K562 (cell line): ENCODE measurements around the gene COPE. TPM values are rescaled to one million over a fixed set of nuclear protein-coding genes. Genes with fewer than 3 reads are reported as not detected.

Experiments used
- BRCA1 ChIP-seq, 2 experiments: fragments of 450-650 bp in 1 of 2; sonication (generic) in 1 of 2; formaldehyde crosslinking in 1 of 2; IDR thresholded peaks; 2 replicates each; pipeline versions ENCODE4 v1.5.0 to v1.6.1; 2017 to 2020; ENCODE audit warnings: mild to moderate bottlenecking in 1 of 2, missing genetic modification reagents in 1 of 2
- CREM ChIP-seq: IDR thresholded peaks from 2 replicates; pipeline ENCODE4 v1.6.1; 2014; ENCODE audit warnings: antibody characterized with exemption, low read depth
- DMBX1 ChIP-seq: fragments of 250-450 bp; sonication (Bioruptor Pico); IDR thresholded peaks from 2 replicates; pipeline ENCODE4 v1.8.0; 2022; ENCODE audit warnings: inconsistent platforms, mild to moderate bottlenecking, moderate library complexity, borderline replicate concordance
- ELF4 ChIP-seq: fragments of 450-650 bp; formaldehyde crosslinking; IDR thresholded peaks from 2 replicates; pipeline ENCODE4 v1.4.0; 2022; ENCODE audit warnings: missing genetic modification characterization
- GTF2F1 ChIP-seq: IDR thresholded peaks from 2 replicates; pipeline ENCODE4 v1.6.1; 2011; ENCODE audit warnings: low read depth, low read length, improper control_type of control experiment
- HMGN3 ChIP-seq: IDR thresholded peaks from 2 replicates; pipeline ENCODE4 v1.6.1; 2011; ENCODE audit warnings: borderline replicate concordance, low read depth, mild to moderate bottlenecking, mixed read lengths, low read length; ENCODE audit not compliant: insufficient read length; ENCODE audit errors: extremely low read depth
- KAT8 ChIP-seq: fragments of 450-650 bp; IDR thresholded peaks from 2 replicates; pipeline ENCODE4 v1.6.1; 2016; ENCODE audit warnings: low read depth, mild to moderate bottlenecking
- NBN ChIP-seq: fragments of 450-650 bp; IDR thresholded peaks from 2 replicates; pipeline ENCODE4 v1.6.1; 2016; ENCODE audit warnings: low read depth, mild to moderate bottlenecking
- NR2F6 ChIP-seq: fragments of 450-650 bp; formaldehyde crosslinking; IDR thresholded peaks from 2 replicates; pipeline ENCODE4 v1.4.0; 2020; ENCODE audit warnings: mild to moderate bottlenecking
- PPARD ChIP-seq: fragments of 250-450 bp; sonication (Bioruptor Pico); IDR thresholded peaks from 2 replicates; pipeline ENCODE4 v1.8.0; 2022; ENCODE audit warnings: inconsistent platforms, mild to moderate bottlenecking, moderate library complexity
- SP1 ChIP-seq: sonication (generic); formaldehyde crosslinking; IDR thresholded peaks from 2 replicates; pipeline ENCODE4 v1.8.1; 2022; ENCODE audit warnings: mild to moderate bottlenecking, missing genetic modification reagents
- TSC22D4 ChIP-seq: fragments of 450-650 bp; IDR thresholded peaks from 2 replicates; pipeline ENCODE4 v1.6.1; 2016; ENCODE audit warnings: missing genetic modification characterization, missing biosample characterization, control low read depth
- ZNF224 ChIP-seq: sonication (generic); formaldehyde crosslinking; IDR thresholded peaks from 2 replicates; pipeline ENCODE4 v1.8.0; 2022; ENCODE audit warnings: mild to moderate bottlenecking, missing genetic modification reagents
- ZNF644 ChIP-seq: fragments of 200-800 bp; sonication (Bioruptor generic); IDR thresholded peaks from 2 replicates; pipeline ENCODE4 v1.6.1; 2016; ENCODE audit warnings: low read depth, missing genetic modification characterization, missing compliant biosample characterization
- polyA plus RNA-seq, 8 experiments: library from polyadenylated mRNA; depleted of rRNA in 4 of 8; stranded (reverse) in 5 of 8; unstranded in 3 of 8; fragments of >200 nt; fragmentation: Nextera tagmentation in 2 of 8; fragmentation: Illumina TruSeq in 1 of 8; extraction: Ambion mirVana in 2 of 8; extraction: Trizol in 1 of 8; gene quantifications; 2 replicates each; pipeline versions ENCODE4 v1.2.1 to v1.2.3, GENCODE V29; 2011 to 2014; ENCODE audit warnings: inconsistent platforms in 1 of 8, missing spikeins in 1 of 8
- total RNA-seq, 7 experiments: library from RNA; depleted of rRNA in 6 of 7; stranded (reverse); fragments of >200 nt in 6 of 7; fragmentation: Illumina TruSeq in 2 of 7; extraction: Trizol in 2 of 7; gene quantifications; 2 replicates each; pipeline versions ENCODE4 v1.2.1 to v1.2.3, GENCODE V29; 2011 to 2021; ENCODE audit warnings: low replicate concordance in 1 of 7
- TF ChIP-seq, protein P1 (sequence below): sonication (generic); formaldehyde crosslinking; IDR thresholded peaks from 2 replicates; pipeline ENCODE4 v1.8.0; 2022; ENCODE audit warnings: mild to moderate bottlenecking, missing genetic modification reagents
- TF ChIP-seq, protein P2 (sequence below): fragments of 250-450 bp; sonication (Bioruptor Pico); IDR thresholded peaks from 2 replicates; pipeline ENCODE4 v1.4.0; 2020; ENCODE audit warnings: mild to moderate bottlenecking
- TF ChIP-seq, protein P3 (sequence below): conservative IDR thresholded peaks from 2 replicates; pipeline ENCODE4 v1.6.1; 2011; ENCODE audit warnings: low read depth, mild to moderate bottlenecking, low read length; ENCODE audit not compliant: control insufficient read depth
- TF ChIP-seq, protein P4 (sequence below): fragments of 450-650 bp; formaldehyde crosslinking; conservative IDR thresholded peaks from 2 replicates; pipeline ENCODE4 v1.4.0; 2022; ENCODE audit warnings: mild to moderate bottlenecking, missing genetic modification characterization

The COPE gene
- total and polyA plus RNA-seq, 9 of the 15 experiments (the other 6 are each of a cell fraction or from before 2014, with no cell fraction given): 5.8 to 273 (median 147) TPM

DNA sequence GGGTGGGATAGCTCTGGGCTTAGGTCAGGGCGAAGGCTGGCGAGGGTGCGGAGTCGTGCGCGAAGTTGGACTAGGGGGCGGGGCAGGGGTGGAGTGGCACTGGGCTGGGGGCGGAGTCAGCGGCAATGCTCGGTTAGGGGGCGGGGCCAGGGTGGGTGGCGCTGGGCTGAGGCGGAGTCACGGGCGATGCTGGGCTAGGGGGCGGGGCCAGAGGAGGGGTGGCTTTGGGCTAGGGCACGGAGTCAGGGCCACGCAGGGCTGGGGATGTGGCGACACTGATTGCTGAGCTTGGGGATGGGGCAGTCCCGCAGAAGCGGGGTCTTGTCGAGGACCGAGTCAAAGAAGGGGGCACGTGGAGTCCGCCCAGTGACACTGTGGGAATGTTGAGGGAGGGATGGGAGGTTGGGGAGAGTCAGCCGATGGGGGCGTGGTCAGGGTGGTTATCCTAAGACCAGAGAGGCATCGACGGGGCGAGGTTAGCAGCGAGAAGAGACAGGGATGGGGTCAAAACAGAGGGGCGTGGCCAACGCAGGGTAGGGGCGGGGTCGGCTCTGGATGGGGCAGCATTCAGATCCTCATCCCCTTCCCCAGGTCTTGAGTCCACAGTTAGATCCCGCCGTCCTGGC lies 13.1 kb upstream of the COPE start (continued):
- TF ChIP-seq, protein P1, sequence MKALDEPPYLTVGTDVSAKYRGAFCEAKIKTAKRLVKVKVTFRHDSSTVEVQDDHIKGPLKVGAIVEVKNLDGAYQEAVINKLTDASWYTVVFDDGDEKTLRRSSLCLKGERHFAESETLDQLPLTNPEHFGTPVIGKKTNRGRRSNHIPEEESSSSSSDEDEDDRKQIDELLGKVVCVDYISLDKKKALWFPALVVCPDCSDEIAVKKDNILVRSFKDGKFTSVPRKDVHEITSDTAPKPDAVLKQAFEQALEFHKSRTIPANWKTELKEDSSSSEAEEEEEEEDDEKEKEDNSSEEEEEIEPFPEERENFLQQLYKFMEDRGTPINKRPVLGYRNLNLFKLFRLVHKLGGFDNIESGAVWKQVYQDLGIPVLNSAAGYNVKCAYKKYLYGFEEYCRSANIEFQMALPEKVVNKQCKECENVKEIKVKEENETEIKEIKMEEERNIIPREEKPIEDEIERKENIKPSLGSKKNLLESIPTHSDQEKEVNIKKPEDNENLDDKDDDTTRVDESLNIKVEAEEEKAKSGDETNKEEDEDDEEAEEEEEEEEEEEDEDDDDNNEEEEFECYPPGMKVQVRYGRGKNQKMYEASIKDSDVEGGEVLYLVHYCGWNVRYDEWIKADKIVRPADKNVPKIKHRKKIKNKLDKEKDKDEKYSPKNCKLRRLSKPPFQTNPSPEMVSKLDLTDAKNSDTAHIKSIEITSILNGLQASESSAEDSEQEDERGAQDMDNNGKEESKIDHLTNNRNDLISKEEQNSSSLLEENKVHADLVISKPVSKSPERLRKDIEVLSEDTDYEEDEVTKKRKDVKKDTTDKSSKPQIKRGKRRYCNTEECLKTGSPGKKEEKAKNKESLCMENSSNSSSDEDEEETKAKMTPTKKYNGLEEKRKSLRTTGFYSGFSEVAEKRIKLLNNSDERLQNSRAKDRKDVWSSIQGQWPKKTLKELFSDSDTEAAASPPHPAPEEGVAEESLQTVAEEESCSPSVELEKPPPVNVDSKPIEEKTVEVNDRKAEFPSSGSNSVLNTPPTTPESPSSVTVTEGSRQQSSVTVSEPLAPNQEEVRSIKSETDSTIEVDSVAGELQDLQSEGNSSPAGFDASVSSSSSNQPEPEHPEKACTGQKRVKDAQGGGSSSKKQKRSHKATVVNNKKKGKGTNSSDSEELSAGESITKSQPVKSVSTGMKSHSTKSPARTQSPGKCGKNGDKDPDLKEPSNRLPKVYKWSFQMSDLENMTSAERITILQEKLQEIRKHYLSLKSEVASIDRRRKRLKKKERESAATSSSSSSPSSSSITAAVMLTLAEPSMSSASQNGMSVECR (CRISPR knock-in tag): peak; percentile 43; the same call in 1 of the 2 replicates
- TF ChIP-seq DMBX1 (no peak), ZNF644 (tag) (no peak), NBN (0 out of 2 replicates have a peak, but pooled peaks have one; percentile 40), KAT8 (no peak), HMGN3 (peak; percentile 38), TSC22D4 (tag) (no peak), CREM (no peak), NR2F6 (CRISPR knock-in tag) (no peak), ELF4 (CRISPR knock-in tag) (0 out of 2 replicates have a peak, but pooled peaks have one; percentile 16), BRCA1 (IDR thresholded peaks at IDR 0.05) (no peak), BRCA1 (CRISPR knock-in tag; IDR thresholded peaks at IDR 0.05) (no peak), SP1 (CRISPR knock-in tag) (peak; percentile 69), GTF2F1 (no peak), PPARD (CRISPR knock-in tag) (no peak), ZNF224 (CRISPR knock-in tag) (no peak)
- TF ChIP-seq, protein P2, sequence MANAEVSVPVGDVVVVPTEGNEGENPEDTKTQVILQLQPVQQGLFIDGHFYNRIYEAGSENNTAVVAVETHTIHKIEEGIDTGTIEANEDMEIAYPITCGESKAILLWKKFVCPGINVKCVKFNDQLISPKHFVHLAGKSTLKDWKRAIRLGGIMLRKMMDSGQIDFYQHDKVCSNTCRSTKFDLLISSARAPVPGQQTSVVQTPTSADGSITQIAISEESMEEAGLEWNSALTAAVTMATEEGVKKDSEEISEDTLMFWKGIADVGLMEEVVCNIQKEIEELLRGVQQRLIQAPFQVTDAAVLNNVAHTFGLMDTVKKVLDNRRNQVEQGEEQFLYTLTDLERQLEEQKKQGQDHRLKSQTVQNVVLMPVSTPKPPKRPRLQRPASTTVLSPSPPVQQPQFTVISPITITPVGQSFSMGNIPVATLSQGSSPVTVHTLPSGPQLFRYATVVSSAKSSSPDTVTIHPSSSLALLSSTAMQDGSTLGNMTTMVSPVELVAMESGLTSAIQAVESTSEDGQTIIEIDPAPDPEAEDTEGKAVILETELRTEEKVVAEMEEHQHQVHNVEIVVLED (CRISPR knock-in tag): no peak
- TF ChIP-seq, protein P3, sequence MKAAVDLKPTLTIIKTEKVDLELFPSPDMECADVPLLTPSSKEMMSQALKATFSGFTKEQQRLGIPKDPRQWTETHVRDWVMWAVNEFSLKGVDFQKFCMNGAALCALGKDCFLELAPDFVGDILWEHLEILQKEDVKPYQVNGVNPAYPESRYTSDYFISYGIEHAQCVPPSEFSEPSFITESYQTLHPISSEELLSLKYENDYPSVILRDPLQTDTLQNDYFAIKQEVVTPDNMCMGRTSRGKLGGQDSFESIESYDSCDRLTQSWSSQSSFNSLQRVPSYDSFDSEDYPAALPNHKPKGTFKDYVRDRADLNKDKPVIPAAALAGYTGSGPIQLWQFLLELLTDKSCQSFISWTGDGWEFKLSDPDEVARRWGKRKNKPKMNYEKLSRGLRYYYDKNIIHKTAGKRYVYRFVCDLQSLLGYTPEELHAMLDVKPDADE: no peak
- TF ChIP-seq, protein P4, sequence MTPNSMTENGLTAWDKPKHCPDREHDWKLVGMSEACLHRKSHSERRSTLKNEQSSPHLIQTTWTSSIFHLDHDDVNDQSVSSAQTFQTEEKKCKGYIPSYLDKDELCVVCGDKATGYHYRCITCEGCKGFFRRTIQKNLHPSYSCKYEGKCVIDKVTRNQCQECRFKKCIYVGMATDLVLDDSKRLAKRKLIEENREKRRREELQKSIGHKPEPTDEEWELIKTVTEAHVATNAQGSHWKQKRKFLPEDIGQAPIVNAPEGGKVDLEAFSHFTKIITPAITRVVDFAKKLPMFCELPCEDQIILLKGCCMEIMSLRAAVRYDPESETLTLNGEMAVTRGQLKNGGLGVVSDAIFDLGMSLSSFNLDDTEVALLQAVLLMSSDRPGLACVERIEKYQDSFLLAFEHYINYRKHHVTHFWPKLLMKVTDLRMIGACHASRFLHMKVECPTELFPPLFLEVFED (CRISPR knock-in tag): peak; percentile 27; the same call in 1 of the 2 replicates
